Brain pericyte (primary cell): ENCODE data around the gene RPRD2.
"Not testable (repeated sequence)": the region's sequence is repeated elsewhere in the genome, so short reads cannot be mapped to it uniquely, and the experiment has no call there.

Experiments
- DNase-seq: peaks from one replicate; pipeline ENCODE4 v3.0.0-alpha.2; 2012; ENCODE audit warnings: low read depth, low spot score

RPRD2 gene

DNA sequence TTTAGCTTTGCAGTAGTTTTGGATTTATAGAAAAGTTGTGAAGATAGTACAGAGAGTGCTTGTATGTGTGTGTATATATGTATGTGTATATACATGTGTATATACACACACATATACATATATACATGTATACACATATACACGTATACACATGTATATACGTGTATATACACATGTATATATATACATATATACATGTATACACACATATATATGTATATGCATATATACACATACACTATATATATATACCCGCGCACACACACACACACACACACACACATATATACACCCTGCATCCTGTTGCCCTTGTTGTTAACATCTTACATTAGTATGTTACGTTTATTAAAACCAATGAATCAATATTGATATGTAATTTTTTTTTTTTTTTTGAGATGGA lies 24.3 kb downstream of the RPRD2 start:
- no peak for DNase-seq

- no peak for DNase-seq
Observed at GRCh38 chr1:150389650-150390049, 25.7 kb downstream of the RPRD2 start.

GRCh38 chr1:150392627-150393026 lies 28.7 kb downstream of the RPRD2 start:
- DNase-seq, result no peak

GRCh38 chr1:150395115-150395514 lies 31.2 kb downstream of the RPRD2 start:
- DNase-seq, result not testable (repeated sequence)

- no peak for DNase-seq
Observed at GRCh38 chr1:150397392-150398032, 33.6 kb downstream of the RPRD2 start.

- no peak for DNase-seq
Observed at GRCh38 chr1:150404465-150404864, 40.5 kb downstream of the RPRD2 start.

DNA sequence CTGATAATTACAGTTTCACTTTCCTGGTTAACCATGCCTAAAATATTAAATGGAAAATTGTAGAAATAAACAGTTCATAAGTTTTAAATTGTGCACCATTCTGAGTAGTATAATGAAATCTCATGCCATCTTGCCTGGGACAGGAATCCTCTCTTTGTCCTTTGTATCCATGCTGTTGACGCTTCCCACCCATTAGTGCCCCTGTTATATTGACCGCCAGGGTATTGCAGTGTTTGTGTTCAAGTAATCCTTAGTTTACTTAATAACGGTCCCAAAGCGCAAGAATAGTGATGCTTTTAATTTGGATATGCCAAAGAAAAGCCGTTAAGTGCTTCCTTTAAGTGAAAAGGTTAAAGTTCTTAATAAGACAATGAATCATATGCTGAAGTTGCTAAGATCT lies 41.7 kb downstream of the RPRD2 start:
- no peak for DNase-seq

DNA sequence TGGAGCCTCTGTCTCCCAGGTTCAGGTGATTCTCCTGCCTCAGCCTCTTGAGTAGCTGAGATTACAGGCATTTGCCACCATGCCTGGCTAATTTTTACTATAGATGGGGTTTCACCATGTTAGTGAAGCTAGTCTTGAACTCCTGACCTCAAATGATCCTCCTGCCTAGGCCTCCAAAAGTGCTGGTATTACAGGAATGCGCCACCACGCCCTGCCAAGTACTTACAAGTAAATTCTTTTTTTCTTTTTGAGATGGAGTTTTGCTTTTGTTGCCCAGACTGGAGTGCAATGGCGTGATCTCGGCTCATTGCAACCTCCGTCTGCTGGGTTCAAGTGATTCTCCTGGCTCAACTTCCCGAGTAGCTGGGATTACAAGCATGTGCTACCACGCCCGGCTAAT lies 42.5 kb downstream of the RPRD2 start:
- no peak for DNase-seq

DNA sequence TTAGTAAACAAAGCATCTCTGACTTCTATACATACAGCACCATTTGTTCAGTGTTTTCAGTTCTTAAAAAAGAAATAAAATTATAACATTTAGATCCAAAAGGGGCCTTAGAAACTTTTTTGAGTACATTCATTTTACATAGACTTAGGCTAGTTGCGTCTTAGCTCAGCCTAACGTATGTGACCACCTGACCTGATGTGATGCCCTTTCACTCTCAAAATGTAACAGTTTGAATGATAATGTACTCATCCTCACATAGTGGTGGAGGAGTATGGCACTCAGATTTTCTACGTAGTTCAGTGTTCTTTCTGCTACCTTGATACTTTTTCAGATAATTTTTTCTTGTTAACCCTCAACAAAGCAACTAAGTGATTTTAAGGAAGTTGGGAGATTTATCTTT lies 43.4 kb downstream of the RPRD2 start:
- DNase-seq, result no peak

GRCh38 chr1:150408800-150409199 lies 44.9 kb downstream of the RPRD2 start:
- no peak for DNase-seq

- no peak for DNase-seq
Observed at GRCh38 chr1:150409504-150410362, 45.8 kb downstream of the RPRD2 start.

GRCh38 chr1:150410582-150411101 lies 46.7 kb downstream of the RPRD2 start:
- no peak for DNase-seq

- no peak for DNase-seq
Observed at GRCh38 chr1:150414592-150414991, 50.6 kb downstream of the RPRD2 start.

GRCh38 chr1:150415800-150416199 lies 51.9 kb downstream of the RPRD2 start:
- DNase-seq, result no peak

DNA sequence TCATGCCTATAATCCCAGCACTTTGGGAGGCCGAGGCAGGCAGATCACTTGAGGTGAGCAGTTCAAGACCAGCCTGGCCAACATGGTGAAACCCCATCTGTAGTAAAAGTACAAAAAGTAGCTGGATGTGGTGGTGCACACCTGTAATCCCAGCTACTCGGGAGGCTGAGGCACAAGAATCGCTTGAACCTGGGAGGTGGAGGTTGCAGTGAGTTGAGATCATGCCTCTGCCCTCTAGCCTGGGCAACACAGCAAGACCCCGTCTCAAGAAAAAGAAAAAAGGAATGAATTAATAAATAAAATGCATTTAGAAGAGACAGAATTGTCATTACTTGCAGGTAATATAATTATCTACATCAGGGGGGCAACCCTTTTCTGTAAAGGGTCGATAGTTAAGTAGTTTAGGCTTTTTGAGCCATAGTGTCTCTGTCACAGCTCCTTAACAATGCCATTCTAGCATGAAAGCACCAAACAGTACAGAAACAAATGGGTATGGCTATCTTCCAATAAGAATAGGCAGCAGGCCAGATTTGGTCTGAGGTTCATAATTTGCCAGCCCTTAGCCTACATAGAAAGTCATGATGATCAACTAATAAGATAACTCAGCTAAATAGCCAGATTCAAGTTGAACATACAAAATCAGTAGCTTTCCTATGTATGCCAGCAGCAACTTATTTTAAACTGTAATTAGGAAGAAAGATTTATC lies 56.8 kb downstream of the RPRD2 start:
- no peak for DNase-seq

- DNase-seq, result no peak
Observed at GRCh38 chr1:150422541-150422940, 58.6 kb downstream of the RPRD2 start.

- DNase-seq, result no peak
Observed at GRCh38 chr1:150429805-150430204, 65.9 kb downstream of the RPRD2 start.

DNA sequence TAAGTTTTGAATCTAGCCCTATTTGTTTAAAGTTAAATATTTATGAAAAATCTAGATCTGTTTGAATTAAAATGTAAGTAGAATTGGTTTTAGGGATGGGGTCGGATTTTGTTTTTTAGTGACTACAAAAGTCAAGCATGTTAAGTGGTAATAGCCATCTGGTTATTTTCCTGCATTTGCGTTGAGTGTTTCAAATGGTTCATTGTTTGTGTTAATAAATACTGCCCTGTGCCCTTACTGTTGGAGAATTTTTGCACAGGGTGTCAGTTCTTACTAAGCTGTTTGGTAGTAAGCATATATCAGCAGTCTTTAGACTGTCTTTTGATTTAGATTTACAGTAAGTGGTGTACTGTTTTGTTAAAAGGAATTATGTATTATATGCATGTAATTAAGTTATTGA lies 77.2 kb downstream of the RPRD2 start:
- no peak for DNase-seq

DNA sequence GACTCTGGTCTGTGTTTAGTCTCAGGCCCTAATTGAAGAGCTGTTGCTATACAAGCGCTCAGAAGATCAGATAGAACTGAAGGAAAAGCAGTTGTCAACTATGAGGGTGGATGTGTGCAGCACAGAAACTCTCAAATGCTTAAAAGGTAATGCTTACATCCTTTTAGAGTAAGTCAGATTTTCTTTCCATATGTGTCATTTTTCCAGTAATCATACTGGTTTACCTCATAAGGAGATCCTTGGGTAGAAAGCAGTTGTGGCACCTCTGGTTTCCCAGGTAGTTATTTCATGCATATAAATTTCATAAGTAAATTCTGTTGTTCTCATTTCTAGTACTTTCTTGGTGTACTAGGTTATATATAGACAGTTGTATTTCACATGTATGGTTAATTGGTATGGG lies 80.3 kb downstream of the RPRD2 start:
- no peak for DNase-seq

GRCh38 chr1:150456146-150456647 lies 92.2 kb downstream of the RPRD2 start:
- no peak for DNase-seq

- DNase-seq, result no peak
Observed at GRCh38 chr1:150464422-150464826, 100.5 kb downstream of the RPRD2 start.

GRCh38 chr1:150466964-150467363 lies 103.0 kb downstream of the RPRD2 start:
- no peak for DNase-seq
